Measurements from ENCODE around the gene HOXD10.

The HOXD10 gene

DNA sequence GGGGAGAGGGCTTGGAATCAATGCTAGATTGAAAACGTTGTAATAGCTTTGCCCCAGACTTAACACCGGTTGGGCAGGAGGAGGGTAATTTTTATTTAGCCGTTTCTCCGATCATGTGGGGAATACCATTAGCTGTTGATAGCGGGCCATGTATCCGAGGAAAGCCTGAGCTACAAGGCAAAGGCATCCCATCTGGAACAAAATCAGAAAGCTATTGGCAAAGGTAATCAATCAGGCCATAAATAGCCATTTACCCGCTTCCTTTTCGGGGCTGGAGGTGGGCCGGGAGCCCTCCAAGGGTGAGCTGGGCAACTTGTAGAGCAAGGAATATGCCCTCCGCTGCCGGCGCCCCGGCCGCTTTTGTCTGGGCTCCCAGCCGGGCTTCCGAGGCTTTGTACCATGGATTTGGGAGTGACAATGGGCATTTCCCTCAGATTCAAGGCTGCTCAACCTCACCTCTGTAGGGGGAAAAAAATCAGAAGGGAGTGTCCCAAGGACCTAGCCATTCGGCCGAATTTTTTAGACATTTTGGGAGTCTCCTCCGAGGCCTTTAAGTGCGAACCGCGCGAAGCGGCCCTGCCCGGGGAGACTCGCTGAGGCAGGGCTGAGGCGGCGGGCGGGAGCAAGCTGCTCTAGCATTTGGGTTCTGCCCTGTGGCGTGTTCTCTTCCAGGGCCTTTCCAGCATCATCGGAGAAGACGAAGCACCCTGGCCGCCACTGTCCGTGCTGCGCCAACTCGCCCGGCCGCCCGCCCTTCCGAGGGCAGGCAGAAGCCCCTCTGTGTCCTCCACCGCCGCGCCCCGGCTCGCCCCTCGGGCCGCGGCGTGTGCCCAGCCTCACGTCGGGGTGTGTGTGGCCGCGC lies 4.8 kb downstream of the HOXD10 start:
- TF ChIP-seq TCF4 (CRISPR knock-in tag; IDR thresholded peaks at IDR 0.05; ENCODE audit: borderline replicate concordance) (no peak), ARNTL (CRISPR knock-in tag; IDR thresholded peaks at IDR 0.05; ENCODE audit: borderline replicate concordance, low read depth) (no peak), CSRNP3 (CRISPR knock-in tag; IDR thresholded peaks at IDR 0.05) (no peak), CSDC2 (CRISPR knock-in tag; IDR thresholded peaks at IDR 0.05) (no peak), GLIS3 (CRISPR knock-in tag; IDR thresholded peaks at IDR 0.05) (no peak), ESRRG (CRISPR knock-in tag; IDR thresholded peaks at IDR 0.05) (no peak), TOX (CRISPR knock-in tag; IDR thresholded peaks at IDR 0.05; ENCODE audit: borderline replicate concordance) (no peak), ZNF70 (CRISPR knock-in tag; IDR thresholded peaks at IDR 0.05) (no peak), SNAI2 (CRISPR knock-in tag; IDR thresholded peaks at IDR 0.05) (no peak), RARB (CRISPR knock-in tag; IDR thresholded peaks at IDR 0.05) (no peak)
- ATAC-seq, result no peak

DNA sequence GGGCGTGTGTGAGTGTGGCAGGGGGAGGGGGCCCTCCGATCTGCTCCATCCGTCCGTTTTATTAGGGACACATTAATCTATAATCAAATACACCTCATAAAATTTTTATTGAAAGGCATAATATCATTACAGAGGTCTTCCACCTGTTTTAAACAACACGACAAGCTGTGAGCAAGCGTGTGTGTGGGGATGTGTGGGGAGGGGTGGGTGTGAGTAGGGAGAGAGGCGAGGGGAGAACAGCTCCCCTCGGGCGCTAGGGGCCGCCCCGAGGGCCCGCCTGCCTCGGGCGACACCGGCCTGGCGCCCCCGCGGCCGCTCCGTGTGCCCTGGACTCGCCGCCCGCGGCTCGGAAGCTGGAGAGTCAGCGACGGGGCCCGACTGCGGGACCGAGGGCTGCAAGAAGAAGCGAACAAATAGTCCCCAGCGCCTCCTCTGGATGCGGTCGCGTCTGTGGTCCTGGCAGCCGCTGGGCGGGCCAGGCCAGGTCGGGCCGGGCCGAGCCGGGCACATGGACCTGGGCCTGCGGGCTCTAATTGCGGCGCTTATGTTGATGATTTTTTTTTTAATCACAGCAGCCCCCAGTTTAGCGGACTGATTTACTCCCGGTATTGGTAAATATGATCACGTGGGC lies 5.6 kb downstream of the HOXD10 start:
- no peak for TF ChIP-seq PPARA (CRISPR knock-in tag; IDR thresholded peaks at IDR 0.05; ENCODE audit: borderline replicate concordance)
- TF ChIP-seq, protein P1, sequence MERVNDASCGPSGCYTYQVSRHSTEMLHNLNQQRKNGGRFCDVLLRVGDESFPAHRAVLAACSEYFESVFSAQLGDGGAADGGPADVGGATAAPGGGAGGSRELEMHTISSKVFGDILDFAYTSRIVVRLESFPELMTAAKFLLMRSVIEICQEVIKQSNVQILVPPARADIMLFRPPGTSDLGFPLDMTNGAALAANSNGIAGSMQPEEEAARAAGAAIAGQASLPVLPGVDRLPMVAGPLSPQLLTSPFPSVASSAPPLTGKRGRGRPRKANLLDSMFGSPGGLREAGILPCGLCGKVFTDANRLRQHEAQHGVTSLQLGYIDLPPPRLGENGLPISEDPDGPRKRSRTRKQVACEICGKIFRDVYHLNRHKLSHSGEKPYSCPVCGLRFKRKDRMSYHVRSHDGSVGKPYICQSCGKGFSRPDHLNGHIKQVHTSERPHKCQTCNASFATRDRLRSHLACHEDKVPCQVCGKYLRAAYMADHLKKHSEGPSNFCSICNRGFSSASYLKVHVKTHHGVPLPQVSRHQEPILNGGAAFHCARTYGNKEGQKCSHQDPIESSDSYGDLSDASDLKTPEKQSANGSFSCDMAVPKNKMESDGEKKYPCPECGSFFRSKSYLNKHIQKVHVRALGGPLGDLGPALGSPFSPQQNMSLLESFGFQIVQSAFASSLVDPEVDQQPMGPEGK (CRISPR knock-in tag; IDR thresholded peaks at IDR 0.05; ENCODE audit: borderline replicate concordance), result peak; percentile 85; the same call in 1 of the 2 replicates
- ATAC-seq, result peak; percentile 57

DNA sequence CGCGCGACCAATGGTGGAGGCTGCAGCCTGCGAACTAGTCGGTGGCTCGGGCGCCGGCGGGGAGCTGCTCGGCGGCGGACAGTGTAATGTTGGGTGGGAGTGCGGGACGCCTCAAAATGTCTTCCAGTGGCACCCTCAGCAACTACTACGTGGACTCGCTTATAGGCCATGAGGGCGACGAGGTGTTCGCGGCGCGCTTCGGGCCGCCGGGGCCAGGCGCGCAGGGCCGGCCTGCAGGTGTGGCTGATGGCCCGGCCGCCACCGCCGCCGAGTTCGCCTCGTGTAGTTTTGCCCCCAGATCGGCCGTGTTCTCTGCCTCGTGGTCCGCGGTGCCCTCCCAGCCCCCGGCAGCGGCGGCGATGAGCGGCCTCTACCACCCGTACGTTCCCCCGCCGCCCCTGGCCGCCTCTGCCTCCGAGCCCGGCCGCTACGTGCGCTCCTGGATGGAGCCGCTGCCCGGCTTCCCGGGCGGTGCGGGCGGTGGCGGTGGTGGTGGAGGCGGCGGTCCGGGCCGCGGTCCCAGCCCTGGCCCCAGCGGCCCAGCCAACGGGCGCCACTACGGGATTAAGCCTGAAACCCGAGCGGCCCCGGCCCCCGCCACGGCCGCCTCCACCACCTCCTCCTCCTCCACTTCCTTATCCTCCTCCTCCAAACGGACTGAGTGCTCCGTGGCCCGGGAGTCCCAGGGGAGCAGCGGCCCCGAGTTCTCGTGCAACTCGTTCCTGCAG lies 6.3 kb downstream of the HOXD10 start, which contains the start of gene HOXD9:
Gene HOXD9 (plus strand): TSS at position 37 of the 728 bp plus-strand sequence. CDS start 50 bp downstream, at position 87.
- ATAC-seq, result peak; percentile 87

More for the DNA sequence above, 6.3 kb downstream of the HOXD10 start, which contains the start of gene HOXD9:
- TF ChIP-seq RARB (CRISPR knock-in tag; IDR thresholded peaks at IDR 0.05) (no peak), ZNF70 (CRISPR knock-in tag; IDR thresholded peaks at IDR 0.05) (no peak), CSRNP3 (CRISPR knock-in tag; IDR thresholded peaks at IDR 0.05) (no peak), ARNTL (CRISPR knock-in tag; IDR thresholded peaks at IDR 0.05; ENCODE audit: borderline replicate concordance, low read depth) (no peak), ZFP3 (CRISPR knock-in tag; IDR thresholded peaks at IDR 0.05) (no peak), ESRRG (CRISPR knock-in tag; IDR thresholded peaks at IDR 0.05) (no peak), CSDC2 (CRISPR knock-in tag; IDR thresholded peaks at IDR 0.05) (no peak), TCF4 (CRISPR knock-in tag; IDR thresholded peaks at IDR 0.05; ENCODE audit: borderline replicate concordance) (no peak), ZNF565 (CRISPR knock-in tag; conservative IDR thresholded peaks at IDR 0.05; ENCODE audit: low read depth) (no peak), ZNF8 (CRISPR knock-in tag; IDR thresholded peaks at IDR 0.05) (no peak), ISL1 (CRISPR knock-in tag; IDR thresholded peaks at IDR 0.05) (no peak)
- TF ChIP-seq, protein P2, sequence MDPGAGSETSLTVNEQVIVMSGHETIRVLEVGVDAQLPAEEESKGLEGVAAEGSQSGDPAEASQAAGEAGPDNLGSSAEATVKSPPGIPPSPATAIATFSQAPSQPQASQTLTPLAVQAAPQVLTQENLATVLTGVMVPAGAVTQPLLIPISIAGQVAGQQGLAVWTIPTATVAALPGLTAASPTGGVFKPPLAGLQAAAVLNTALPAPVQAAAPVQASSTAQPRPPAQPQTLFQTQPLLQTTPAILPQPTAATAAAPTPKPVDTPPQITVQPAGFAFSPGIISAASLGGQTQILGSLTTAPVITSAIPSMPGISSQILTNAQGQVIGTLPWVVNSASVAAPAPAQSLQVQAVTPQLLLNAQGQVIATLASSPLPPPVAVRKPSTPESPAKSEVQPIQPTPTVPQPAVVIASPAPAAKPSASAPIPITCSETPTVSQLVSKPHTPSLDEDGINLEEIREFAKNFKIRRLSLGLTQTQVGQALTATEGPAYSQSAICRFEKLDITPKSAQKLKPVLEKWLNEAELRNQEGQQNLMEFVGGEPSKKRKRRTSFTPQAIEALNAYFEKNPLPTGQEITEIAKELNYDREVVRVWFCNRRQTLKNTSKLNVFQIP (CRISPR knock-in tag; IDR thresholded peaks at IDR 0.05; ENCODE audit: borderline replicate concordance, low read depth), result no peak
- TF ChIP-seq, protein P3, sequence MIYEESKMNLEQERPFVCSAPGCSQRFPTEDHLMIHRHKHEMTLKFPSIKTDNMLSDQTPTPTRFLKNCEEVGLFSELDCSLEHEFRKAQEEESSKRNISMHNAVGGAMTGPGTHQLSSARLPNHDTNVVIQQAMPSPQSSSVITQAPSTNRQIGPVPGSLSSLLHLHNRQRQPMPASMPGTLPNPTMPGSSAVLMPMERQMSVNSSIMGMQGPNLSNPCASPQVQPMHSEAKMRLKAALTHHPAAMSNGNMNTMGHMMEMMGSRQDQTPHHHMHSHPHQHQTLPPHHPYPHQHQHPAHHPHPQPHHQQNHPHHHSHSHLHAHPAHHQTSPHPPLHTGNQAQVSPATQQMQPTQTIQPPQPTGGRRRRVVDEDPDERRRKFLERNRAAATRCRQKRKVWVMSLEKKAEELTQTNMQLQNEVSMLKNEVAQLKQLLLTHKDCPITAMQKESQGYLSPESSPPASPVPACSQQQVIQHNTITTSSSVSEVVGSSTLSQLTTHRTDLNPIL (CRISPR knock-in tag; IDR thresholded peaks at IDR 0.05; ENCODE audit: low read depth), result no peak
- TF ChIP-seq, protein P1 (CRISPR knock-in tag; IDR thresholded peaks at IDR 0.05; ENCODE audit: borderline replicate concordance), result no peak
